ENCODE results near the gene COX7A2L. TPM values are rescaled to one million over a fixed set of nuclear protein-coding genes. Genes with fewer than 3 reads are reported as not detected.

COX7A2L gene
- total RNA-seq, 6 donors from 2014 or later = 57.0 to 123 (median 85.7) TPM

DNA sequence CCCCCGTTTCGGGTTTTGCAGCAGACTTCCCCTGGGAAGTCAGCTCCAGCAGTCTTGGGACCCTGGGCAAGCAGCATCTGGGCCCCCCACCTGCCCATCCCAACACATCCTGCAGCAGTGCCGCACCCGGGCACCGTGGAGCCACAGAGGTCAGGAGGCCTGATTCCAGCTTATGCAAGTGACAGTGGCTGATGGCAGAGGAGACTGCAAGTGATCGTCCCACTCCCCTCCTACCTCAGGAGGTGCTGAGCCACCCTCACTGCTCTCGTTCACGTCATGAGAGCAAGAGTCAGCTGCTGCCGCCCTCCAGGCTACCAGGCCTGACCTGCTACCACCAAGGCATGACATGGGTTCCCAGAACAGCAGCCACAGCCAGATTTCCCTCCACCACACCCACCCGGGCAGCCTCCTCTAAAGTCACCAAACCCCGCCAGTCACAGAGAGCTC, 18.2 kb downstream of the COX7A2L start:
- TF ChIP-seq POLR2AphosphoS5 (IDR thresholded peaks at IDR 0.05) = no peak
- ATAC-seq (ENCODE audit: low FRiP score in 2 of 2) (no peak), DNase-seq (peak in 1 of 2 donors; percentile 64)
- peak overlapping the region in 3 of 4 donors; percentile 26 to 47 (median 29) for H3K27ac ChIP-seq
- H3K4me3 ChIP-seq = no peak overlapping the region
- H3K27me3 ChIP-seq = no peaks in the 10 kb centered on the region
- WGBS, 2 donors = 86 to 91% methylated on average over 8 to 11 of the region's 11 CpGs
- peaks cover 0 to 44% (median 6%) of the 10 kb centered on the region in 4 donors for H3K36me3 ChIP-seq
- H3K9me3 ChIP-seq = no peaks in the 10 kb centered on the region
- peaks cover 4 to 14% (median 8%) of the 10 kb centered on the region in 4 donors for H3K4me1 ChIP-seq

DNA sequence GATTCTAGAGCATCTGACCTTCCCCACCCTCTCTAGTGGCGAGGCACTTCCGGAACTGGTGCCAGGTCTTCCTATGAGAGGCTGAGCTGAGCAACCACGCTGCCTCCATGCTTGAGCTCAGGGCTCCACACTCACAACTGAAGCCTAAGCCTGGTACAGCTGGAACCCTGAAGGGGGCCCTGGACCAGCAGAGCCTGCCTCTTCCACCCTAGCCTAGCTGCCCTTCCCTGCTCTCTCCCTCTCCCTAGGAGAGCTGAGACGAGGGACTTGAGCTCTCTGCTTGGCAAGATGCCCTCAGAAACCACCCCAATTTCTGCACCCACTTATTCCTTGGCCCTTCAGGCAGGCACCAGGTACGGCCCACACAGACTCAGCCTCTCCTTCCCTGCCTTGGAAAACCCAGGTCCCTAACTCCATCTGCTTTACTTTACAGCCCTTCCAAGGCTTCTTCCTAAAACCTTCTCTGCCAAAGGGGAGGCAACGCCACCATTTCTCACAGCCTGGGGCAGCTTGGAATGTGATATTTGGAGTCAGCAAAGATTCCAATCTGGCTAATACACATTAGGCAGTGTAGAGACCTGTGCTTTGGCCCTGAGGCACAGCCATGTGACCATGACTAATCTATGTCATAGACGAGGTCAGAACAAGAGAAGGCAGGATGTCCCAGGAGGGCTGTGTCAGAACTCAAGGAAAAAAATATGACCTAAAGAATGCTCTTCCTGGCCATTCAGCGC, 18.8 kb downstream of the COX7A2L start:
- DNase-seq = peak in 1 of 2 donors; percentile 44
- Histone ChIP-seq H3K4me1 (peaks cover 4 to 14% (median 8%) of the 10 kb centered on the region in 4 donors), H3K27me3 (no peaks in the 10 kb centered on the region), H3K9me3 (no peaks in the 10 kb centered on the region), H3K4me3 (no peak overlapping the region), H3K36me3 (peaks cover 0 to 46% (median 7%) of the 10 kb centered on the region in 4 donors), H3K27ac (peak overlapping the region in 3 of 4 donors; percentile 11 to 35 (median 29))
- peak; percentile 44 to 62 for ATAC-seq (ENCODE audit: low FRiP score in 2 of 2)
- TF ChIP-seq, protein P1, sequence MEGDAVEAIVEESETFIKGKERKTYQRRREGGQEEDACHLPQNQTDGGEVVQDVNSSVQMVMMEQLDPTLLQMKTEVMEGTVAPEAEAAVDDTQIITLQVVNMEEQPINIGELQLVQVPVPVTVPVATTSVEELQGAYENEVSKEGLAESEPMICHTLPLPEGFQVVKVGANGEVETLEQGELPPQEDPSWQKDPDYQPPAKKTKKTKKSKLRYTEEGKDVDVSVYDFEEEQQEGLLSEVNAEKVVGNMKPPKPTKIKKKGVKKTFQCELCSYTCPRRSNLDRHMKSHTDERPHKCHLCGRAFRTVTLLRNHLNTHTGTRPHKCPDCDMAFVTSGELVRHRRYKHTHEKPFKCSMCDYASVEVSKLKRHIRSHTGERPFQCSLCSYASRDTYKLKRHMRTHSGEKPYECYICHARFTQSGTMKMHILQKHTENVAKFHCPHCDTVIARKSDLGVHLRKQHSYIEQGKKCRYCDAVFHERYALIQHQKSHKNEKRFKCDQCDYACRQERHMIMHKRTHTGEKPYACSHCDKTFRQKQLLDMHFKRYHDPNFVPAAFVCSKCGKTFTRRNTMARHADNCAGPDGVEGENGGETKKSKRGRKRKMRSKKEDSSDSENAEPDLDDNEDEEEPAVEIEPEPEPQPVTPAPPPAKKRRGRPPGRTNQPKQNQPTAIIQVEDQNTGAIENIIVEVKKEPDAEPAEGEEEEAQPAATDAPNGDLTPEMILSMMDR (IDR thresholded peaks at IDR 0.05) = no peak
- TF ChIP-seq POLR2A (IDR thresholded peaks at IDR 0.05) = no peak
- no peak for TF ChIP-seq EP300 (IDR thresholded peaks at IDR 0.05)
- TF ChIP-seq POLR2AphosphoS5 (IDR thresholded peaks at IDR 0.05) = no peak
- 72 to 77% methylated on average over 8 of the region's 8 CpGs for WGBS, 2 donors

DNA sequence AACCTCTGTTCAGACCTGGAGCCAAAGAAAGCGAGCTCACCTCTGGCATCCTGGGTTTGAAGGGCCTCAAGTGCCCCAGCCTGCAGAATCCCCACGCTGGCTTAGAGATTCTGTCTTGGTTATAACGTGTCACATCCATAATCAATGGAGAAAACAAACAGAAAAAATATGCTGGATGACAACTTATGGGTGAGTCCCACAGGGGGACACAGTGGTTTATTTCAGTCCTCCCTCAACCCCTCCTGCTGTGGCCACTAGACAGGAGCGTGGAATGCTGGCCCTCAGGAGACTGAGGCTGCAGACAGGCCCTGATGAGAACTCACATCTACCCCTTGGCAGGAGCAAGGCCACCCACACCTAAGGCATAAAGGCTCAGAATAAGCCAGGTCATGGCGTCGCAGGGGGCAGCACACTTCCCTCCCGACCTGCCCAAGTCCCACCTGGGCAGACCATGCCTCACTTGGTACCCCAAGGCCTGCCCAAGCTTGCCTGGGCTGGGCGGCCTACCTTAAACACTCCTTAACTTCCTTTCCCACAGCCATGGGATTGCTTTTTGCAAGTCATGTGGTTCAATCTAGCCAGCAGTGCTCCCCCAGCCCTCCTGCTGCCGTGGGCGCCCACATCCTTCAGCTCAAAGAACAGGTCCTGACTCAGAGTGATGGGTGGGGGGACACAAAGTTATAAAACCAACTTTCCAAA, 19.9 kb downstream of the COX7A2L start:
- Histone ChIP-seq H3K36me3 (peaks cover 0 to 46% (median 7%) of the 10 kb centered on the region in 4 donors), H3K27me3 (no peaks in the 10 kb centered on the region), H3K4me1 (peaks cover 4 to 14% (median 8%) of the 10 kb centered on the region in 4 donors), H3K9me3 (no peaks in the 10 kb centered on the region), H3K4me3 (no peak overlapping the region), H3K27ac (no peak overlapping the region)
- TF ChIP-seq, protein P1 (IDR thresholded peaks at IDR 0.05) = no peak
- TF ChIP-seq POLR2A (IDR thresholded peaks at IDR 0.05) = no peak
- no peak for TF ChIP-seq EP300 (IDR thresholded peaks at IDR 0.05)
- TF ChIP-seq POLR2AphosphoS5 (IDR thresholded peaks at IDR 0.05) = no peak
- DNase-seq = no peak
- WGBS, 2 donors = 87 to 91% methylated on average over 10 of the region's 10 CpGs
- ATAC-seq (ENCODE audit: low FRiP score in 2 of 2) = no peak

DNA sequence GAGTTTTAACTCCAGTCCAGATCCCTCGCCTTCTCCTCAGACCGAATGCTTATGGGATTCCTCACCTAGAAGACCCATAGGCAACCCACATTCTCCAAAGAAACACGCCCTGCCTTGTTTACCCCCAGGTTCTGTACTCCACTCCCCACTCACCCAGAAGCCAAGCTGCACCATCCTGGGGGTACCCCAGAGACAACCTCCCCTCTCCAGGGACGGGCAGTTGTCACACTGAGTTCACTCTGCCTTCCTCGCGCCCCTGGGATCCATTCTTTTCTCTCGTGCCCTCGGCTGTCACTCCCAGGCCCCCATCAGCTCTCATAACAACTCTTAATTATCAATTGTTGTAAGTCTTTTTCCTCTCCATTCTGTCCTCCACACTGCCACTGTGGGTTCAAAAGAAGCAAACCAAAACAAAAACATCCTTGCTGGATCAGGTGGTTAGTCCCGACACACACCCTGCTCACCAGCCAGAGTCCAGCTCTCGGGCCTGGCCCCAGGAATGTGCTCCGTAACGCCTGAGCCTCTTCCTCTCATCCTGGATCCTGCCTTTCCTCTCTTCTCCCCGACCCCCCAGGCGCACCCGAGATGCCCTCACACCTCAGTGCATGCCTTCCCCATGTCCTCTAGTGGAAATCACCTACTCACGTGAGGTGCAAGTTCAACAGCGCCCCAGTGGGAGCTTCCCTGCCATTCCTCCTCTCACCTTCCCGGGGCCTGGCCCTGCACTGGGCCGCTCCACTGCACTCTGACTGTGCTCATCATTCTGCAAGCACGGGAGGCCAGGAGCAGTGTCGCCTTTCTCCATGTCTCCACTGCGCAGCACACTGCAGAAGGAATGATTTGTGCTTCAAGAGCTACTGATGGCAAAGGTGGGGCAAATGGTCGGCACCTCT, 20.7 kb downstream of the COX7A2L start:
- Histone ChIP-seq H3K27ac (no peak overlapping the region), H3K27me3 (no peaks in the 10 kb centered on the region), H3K4me3 (no peak overlapping the region), H3K4me1 (peaks cover 4 to 14% (median 8%) of the 10 kb centered on the region in 4 donors), H3K36me3 (peaks cover 0 to 44% (median 6%) of the 10 kb centered on the region in 4 donors), H3K9me3 (no peaks in the 10 kb centered on the region)
- DNase-seq = peak in 1 of 2 donors; percentile 29
- TF ChIP-seq EP300 (IDR thresholded peaks at IDR 0.05) = no peak
- TF ChIP-seq, protein P1 (IDR thresholded peaks at IDR 0.05) = no peak
- TF ChIP-seq POLR2A (IDR thresholded peaks at IDR 0.05) = no peak
- TF ChIP-seq POLR2AphosphoS5 (IDR thresholded peaks at IDR 0.05) = no peak
- no peak for ATAC-seq (ENCODE audit: low FRiP score in 2 of 2)
- 90% methylated on average over 23 of the region's 23 CpGs for WGBS, 2 donors
